PC-3 (cell line): ENCODE measurements around the gene GFOD2.

ENCODE experiments used
- EZH2 ChIP-seq: fragments of 300-600 bp; sonication (generic); IDR thresholded peaks from one replicate; pipeline ENCODE4 v1.6.1; 2017; ENCODE audit warnings: antibody characterized with exemption, mild to moderate bottlenecking, low read length; ENCODE audit not compliant: unreplicated experiment
- EZH2phosphoT487 ChIP-seq: fragments of 300-600 bp; sonication (generic); IDR thresholded peaks from 2 replicates; pipeline ENCODE4 v1.6.1; 2018; ENCODE audit warnings: mild to moderate bottlenecking, antibody characterized with exemption, low read length, borderline replicate concordance
- TF ChIP-seq, protein P1 (sequence below): fragments of 300-600 bp; sonication (generic); conservative IDR thresholded peaks from 2 replicates; pipeline ENCODE4 v1.5.1; 2017; ENCODE audit warnings: antibody characterized with exemption, low read depth, mild to moderate bottlenecking, low read length

- TF ChIP-seq, protein P1, sequence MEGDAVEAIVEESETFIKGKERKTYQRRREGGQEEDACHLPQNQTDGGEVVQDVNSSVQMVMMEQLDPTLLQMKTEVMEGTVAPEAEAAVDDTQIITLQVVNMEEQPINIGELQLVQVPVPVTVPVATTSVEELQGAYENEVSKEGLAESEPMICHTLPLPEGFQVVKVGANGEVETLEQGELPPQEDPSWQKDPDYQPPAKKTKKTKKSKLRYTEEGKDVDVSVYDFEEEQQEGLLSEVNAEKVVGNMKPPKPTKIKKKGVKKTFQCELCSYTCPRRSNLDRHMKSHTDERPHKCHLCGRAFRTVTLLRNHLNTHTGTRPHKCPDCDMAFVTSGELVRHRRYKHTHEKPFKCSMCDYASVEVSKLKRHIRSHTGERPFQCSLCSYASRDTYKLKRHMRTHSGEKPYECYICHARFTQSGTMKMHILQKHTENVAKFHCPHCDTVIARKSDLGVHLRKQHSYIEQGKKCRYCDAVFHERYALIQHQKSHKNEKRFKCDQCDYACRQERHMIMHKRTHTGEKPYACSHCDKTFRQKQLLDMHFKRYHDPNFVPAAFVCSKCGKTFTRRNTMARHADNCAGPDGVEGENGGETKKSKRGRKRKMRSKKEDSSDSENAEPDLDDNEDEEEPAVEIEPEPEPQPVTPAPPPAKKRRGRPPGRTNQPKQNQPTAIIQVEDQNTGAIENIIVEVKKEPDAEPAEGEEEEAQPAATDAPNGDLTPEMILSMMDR, result no peak
- TF ChIP-seq EZH2 (no peak), EZH2phosphoT487 (no peak)
Measured at GRCh38 chr16:67650023-67650422, 69.1 kb downstream of the GFOD2 start.
